Subcutaneous abdominal adipose tissue (tissue), 5 donors: ENCODE measurements around the gene TCF12.

Experiments used
- H3K27ac ChIP-seq: one replicate; pipeline ENCODE4 v1.7.0; 2013; ENCODE audit warnings: low read depth, mild to moderate bottlenecking, inconsistent platforms, low read length, moderate library complexity
- H3K27me3 ChIP-seq, 5 donors: one replicate each; pipeline ENCODE4 v1.7.0; 2013; ENCODE audit warnings: low read length in 5 of 5, inconsistent platforms in 1 of 5; ENCODE audit not compliant: control insufficient read depth in 5 of 5, insufficient read depth in 4 of 5
- H3K36me3 ChIP-seq, 5 donors: one replicate each; pipeline ENCODE4 v1.7.0; 2013; ENCODE audit warnings: low read length in 5 of 5; ENCODE audit not compliant: control insufficient read depth in 5 of 5, insufficient read depth in 5 of 5
- H3K4me1 ChIP-seq, 5 donors: one replicate each; pipeline ENCODE4 v1.7.0; 2013; ENCODE audit warnings: low read length in 5 of 5, mild to moderate bottlenecking in 3 of 5, moderate library complexity in 1 of 5; ENCODE audit not compliant: control insufficient read depth in 5 of 5, insufficient read depth in 5 of 5
- H3K4me3 ChIP-seq, 5 donors: one replicate each; pipeline ENCODE4 v1.7.0; 2013; ENCODE audit warnings: low read length in 5 of 5, low read depth in 1 of 5
- H3K9ac ChIP-seq, 5 donors: one replicate each; pipeline ENCODE4 v1.7.0; 2013; ENCODE audit warnings: low read length in 5 of 5, mild to moderate bottlenecking in 4 of 5, moderate library complexity in 3 of 5
- H3K9me3 ChIP-seq, 5 donors: one replicate each; pipeline ENCODE4 v1.7.0; 2013; ENCODE audit warnings: low read length in 5 of 5; ENCODE audit not compliant: control insufficient read depth in 5 of 5
- donor health status: healthy.
- donor health status: healthy.
- donor health status: healthy.
- donor health status: healthy.
- donor health status: healthy.

The TCF12 gene

GRCh38 chr15:57033715-57034439, 115.4 kb downstream of the TCF12 start:
- H3K27me3 ChIP-seq, result no peaks in the 10 kb centered on the region
- no peak overlapping the region for H3K4me3 ChIP-seq
- no peaks in the 10 kb centered on the region for H3K36me3 ChIP-seq
- no peak overlapping the region for H3K27ac ChIP-seq
- H3K9me3 ChIP-seq, result no peaks in the 10 kb centered on the region
- peaks cover 0 to 22% (median 15%) of the 10 kb centered on the region in 5 donors for H3K4me1 ChIP-seq
- no peak overlapping the region for H3K9ac ChIP-seq

DNA sequence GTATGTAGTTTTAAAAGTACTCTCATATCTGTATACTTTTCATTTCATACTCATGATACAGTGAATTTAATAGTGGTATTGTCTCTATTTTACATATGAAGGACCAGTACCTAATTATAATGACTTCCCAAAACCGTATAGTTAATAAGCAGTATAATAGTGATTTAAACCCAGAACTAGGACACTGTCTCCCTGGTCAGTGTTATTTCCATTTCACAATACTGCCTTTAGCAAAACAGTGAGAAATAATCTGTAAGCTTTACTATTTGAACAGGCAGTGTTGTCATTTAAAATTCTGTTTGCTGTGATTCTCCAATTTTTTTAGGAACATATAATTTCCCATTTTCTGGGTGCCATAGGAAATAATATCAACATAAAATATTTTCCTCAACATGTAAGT, 116.2 kb downstream of the TCF12 start:
- H3K4me3 ChIP-seq, result no peak overlapping the region
- peaks cover 0 to 22% (median 17%) of the 10 kb centered on the region in 5 donors for H3K4me1 ChIP-seq
- H3K36me3 ChIP-seq, result no peaks in the 10 kb centered on the region
- no peak overlapping the region for H3K9ac ChIP-seq
- H3K27me3 ChIP-seq, result no peaks in the 10 kb centered on the region
- H3K27ac ChIP-seq, result no peak overlapping the region
- no peaks in the 10 kb centered on the region for H3K9me3 ChIP-seq

- no peak overlapping the region for H3K4me3 ChIP-seq
- no peaks in the 10 kb centered on the region for H3K9me3 ChIP-seq
- H3K36me3 ChIP-seq, result no peaks in the 10 kb centered on the region
- H3K9ac ChIP-seq, result no peak overlapping the region
- no peaks in the 10 kb centered on the region for H3K27me3 ChIP-seq
- H3K27ac ChIP-seq, result no peak overlapping the region
- H3K4me1 ChIP-seq, result peaks cover 0 to 22% (median 18%) of the 10 kb centered on the region in 5 donors
Observed at GRCh38 chr15:57035664-57036063, 117.2 kb downstream of the TCF12 start.

DNA sequence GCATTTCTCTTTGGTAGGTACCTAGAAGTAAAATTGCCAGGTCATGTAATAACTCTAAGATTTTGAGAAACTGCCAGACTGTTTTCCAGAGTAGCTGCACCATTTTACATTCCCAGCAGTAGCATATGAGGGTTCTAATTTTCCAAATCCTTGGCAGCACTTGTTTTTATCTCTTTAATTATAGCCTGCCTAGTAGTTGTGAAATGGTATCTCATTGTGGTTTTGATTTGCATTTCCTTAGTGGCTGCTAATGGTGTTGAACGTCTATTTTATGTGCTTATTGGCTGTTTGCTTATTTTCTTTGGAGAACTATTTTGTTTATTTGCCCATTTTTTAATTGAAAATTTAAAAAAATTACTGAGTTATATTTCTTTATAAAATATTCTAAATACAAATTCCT, 117.9 kb downstream of the TCF12 start:
- peaks cover 0 to 16% (median 13%) of the 10 kb centered on the region in 5 donors for H3K4me1 ChIP-seq

GRCh38 chr15:57037548-57037947, 119.1 kb downstream of the TCF12 start:
- H3K4me1 ChIP-seq, result peaks cover 0 to 6% (median 3%) of the 10 kb centered on the region in 5 donors
- H3K9ac ChIP-seq, result no peak overlapping the region
- no peaks in the 10 kb centered on the region for H3K27me3 ChIP-seq
- H3K4me3 ChIP-seq, result no peak overlapping the region
- H3K9me3 ChIP-seq, result no peaks in the 10 kb centered on the region
- no peak overlapping the region for H3K27ac ChIP-seq
- H3K36me3 ChIP-seq, result no peaks in the 10 kb centered on the region

More for the DNA sequence above, 117.9 kb downstream of the TCF12 start:
- Histone ChIP-seq H3K27ac (no peak overlapping the region), H3K27me3 (no peaks in the 10 kb centered on the region), H3K9me3 (no peaks in the 10 kb centered on the region), H3K36me3 (no peaks in the 10 kb centered on the region), H3K9ac (no peak overlapping the region), H3K4me3 (no peak overlapping the region)

GRCh38 chr15:57038040-57038439, 119.6 kb downstream of the TCF12 start:
- Histone ChIP-seq H3K9ac (no peak overlapping the region), H3K4me1 (peaks cover 0 to 6% (median 0%) of the 10 kb centered on the region in 5 donors), H3K4me3 (no peak overlapping the region), H3K27ac (no peak overlapping the region), H3K36me3 (no peaks in the 10 kb centered on the region), H3K9me3 (no peaks in the 10 kb centered on the region), H3K27me3 (no peaks in the 10 kb centered on the region)

DNA sequence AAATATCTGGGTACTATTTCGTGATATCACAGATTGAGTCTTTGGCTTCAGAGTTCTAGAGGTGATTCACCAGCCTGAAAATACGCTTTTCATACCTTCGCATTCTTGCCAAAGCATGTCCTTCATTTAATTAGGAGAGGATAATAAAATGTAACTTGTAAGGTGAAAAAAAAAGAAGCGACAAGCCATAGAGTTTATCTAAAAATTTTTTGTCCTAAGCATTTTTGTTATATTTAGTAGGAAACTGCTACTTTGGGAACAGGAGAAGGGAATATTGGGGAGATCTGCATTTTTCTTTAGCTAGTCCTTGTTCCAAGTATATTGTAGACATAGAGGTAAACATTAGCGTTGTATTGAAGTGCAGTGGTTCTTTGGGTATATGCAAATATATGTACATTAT, 120.1 kb downstream of the TCF12 start:
- H3K4me1 ChIP-seq, result peaks cover 0 to 6% (median 0%) of the 10 kb centered on the region in 5 donors
- H3K36me3 ChIP-seq, result no peaks in the 10 kb centered on the region
- no peak overlapping the region for H3K4me3 ChIP-seq
- H3K27me3 ChIP-seq, result no peaks in the 10 kb centered on the region
- H3K9ac ChIP-seq, result no peak overlapping the region
- no peak overlapping the region for H3K27ac ChIP-seq
- H3K9me3 ChIP-seq, result no peaks in the 10 kb centered on the region

GRCh38 chr15:57041416-57041815, 123.0 kb downstream of the TCF12 start:
- no peaks in the 10 kb centered on the region for H3K27me3 ChIP-seq
- H3K9ac ChIP-seq, result no peak overlapping the region
- H3K4me1 ChIP-seq, result peaks cover 0 to 3% (median 0%) of the 10 kb centered on the region in 5 donors
- no peak overlapping the region for H3K27ac ChIP-seq
- H3K9me3 ChIP-seq, result no peaks in the 10 kb centered on the region
- H3K4me3 ChIP-seq, result no peak overlapping the region
- H3K36me3 ChIP-seq, result no peaks in the 10 kb centered on the region

GRCh38 chr15:57044072-57044702, 125.7 kb downstream of the TCF12 start:
- no peaks in the 10 kb centered on the region for H3K9me3 ChIP-seq
- peaks cover 0 to 3% (median under 1%) of the 10 kb centered on the region in 5 donors for H3K4me1 ChIP-seq
- H3K36me3 ChIP-seq, result no peaks in the 10 kb centered on the region
- H3K27me3 ChIP-seq, result no peaks in the 10 kb centered on the region
- H3K4me3 ChIP-seq, result no peak overlapping the region
- H3K27ac ChIP-seq, result no peak overlapping the region
- H3K9ac ChIP-seq, result no peak overlapping the region

- H3K36me3 ChIP-seq, result no peaks in the 10 kb centered on the region
- no peaks in the 10 kb centered on the region for H3K9me3 ChIP-seq
- H3K9ac ChIP-seq, result no peak overlapping the region
- H3K27me3 ChIP-seq, result no peaks in the 10 kb centered on the region
- peaks cover 0 to 7% (median 5%) of the 10 kb centered on the region in 5 donors for H3K4me1 ChIP-seq
- no peak overlapping the region for H3K27ac ChIP-seq
- H3K4me3 ChIP-seq, result no peak overlapping the region
Observed at GRCh38 chr15:57044970-57045369, 126.5 kb downstream of the TCF12 start.
